Lower leg skin (tissue), 3 donors: Measurements from ENCODE around the gene WBP2.

Experiments used
- POLR2A ChIP-seq, 2 donors: fragments of 450-650 bp; IDR thresholded peaks; one replicate each; pipeline ENCODE4 v1.6.1; 2016 to 2017; ENCODE audit warnings: antibody characterized with exemption in 2 of 2, mild to moderate bottlenecking in 1 of 2, moderate library complexity in 1 of 2
- TF ChIP-seq, protein P1 (sequence below), 3 donors: fragments of 450-650 bp; IDR thresholded peaks; one replicate each; pipeline ENCODE4 v1.5.1; 2016; ENCODE audit warnings: antibody characterized with exemption in 3 of 3, mild to moderate bottlenecking in 3 of 3, moderate library complexity in 2 of 3

DNA sequence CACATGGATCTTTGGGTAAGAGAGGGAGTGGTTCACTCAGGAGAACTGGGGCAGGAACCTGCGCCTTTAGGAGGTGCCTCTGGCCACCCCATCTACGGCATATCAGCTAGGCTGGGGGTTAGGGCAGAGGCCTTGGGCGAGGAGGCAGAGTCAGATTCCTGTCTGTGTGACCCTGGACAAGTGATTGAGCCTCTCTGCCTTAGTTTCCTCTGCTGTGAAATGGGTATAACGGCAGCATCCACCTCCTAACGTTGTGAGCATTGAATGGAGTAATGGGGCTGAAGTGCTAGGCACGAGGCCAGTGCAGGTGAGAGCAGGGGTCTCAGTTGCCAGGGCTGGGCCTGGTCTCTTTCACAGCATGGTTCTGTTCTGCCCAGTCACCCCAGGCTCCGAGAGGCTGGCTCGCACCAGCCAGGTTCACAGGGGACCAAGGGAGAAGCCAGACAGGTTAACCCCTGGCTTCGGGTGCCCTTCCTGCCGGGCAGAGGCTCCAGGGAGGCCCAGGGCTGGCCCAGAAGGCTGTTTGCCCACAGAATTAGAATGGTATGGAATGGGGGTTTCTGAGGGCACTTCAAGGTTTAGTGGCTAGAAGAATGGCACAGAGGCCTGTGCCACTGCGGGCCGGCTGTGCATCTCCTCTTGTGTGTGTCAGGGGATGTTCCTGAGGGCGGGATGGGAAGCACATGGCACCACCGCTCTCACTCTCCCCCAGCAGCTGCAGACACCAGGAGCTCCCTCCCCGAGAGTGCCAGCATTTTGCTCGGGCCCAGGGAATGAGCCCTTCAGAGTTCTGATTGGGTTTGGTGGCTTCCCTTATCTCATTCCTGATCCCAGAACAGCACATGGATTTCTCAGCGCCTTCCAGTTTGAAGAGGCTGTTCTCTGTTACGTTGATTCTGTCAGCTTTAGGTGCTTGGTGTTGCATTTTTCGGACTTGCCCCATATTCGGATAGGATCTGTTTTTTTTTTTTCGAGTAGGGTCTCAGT, 34.7 kb downstream of the WBP2 start:
- TF ChIP-seq, protein P1, sequence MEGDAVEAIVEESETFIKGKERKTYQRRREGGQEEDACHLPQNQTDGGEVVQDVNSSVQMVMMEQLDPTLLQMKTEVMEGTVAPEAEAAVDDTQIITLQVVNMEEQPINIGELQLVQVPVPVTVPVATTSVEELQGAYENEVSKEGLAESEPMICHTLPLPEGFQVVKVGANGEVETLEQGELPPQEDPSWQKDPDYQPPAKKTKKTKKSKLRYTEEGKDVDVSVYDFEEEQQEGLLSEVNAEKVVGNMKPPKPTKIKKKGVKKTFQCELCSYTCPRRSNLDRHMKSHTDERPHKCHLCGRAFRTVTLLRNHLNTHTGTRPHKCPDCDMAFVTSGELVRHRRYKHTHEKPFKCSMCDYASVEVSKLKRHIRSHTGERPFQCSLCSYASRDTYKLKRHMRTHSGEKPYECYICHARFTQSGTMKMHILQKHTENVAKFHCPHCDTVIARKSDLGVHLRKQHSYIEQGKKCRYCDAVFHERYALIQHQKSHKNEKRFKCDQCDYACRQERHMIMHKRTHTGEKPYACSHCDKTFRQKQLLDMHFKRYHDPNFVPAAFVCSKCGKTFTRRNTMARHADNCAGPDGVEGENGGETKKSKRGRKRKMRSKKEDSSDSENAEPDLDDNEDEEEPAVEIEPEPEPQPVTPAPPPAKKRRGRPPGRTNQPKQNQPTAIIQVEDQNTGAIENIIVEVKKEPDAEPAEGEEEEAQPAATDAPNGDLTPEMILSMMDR (IDR thresholded peaks at IDR 0.05), result no peak
- TF ChIP-seq POLR2A (IDR thresholded peaks at IDR 0.05), result no peak
